NT2/D1 (cell line): ENCODE data around the gene CTNNA2.

Experiments
- YY1 ChIP-seq: IDR thresholded peaks from 2 replicates; pipeline ENCODE4 v1.6.1; 2011; ENCODE audit not compliant: insufficient read length, insufficient read depth
- ZNF274 ChIP-seq: IDR thresholded peaks from 2 replicates; pipeline ENCODE4 v1.6.1; 2011; ENCODE audit warnings: mild to moderate bottlenecking, low read depth, low read length

DNA sequence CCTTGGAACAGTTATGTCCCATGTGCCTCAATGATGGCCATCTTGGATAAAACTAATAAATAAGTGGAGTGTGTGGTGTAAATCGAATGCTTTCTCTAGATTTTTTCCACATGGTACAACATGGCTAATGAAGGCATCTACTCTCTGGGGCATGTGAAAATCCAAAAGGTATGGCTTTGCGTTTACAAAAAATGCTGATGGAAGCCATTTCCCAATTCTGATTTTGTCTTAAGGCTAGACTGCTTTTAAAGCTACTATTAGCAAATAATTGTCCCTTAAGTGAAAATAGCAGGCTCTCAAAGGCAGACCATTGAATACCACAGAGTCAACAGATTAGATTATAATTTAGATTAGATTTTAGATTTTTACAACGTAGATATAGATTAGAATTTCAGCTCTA lies 608.0 kb downstream of the CTNNA2 start:
- no peak for TF ChIP-seq YY1
- TF ChIP-seq ZNF274: no peak
